Vagina (tissue), 2 donors: ENCODE results near the gene NUAK1. TPM values are rescaled to one million over a fixed set of nuclear protein-coding genes. Genes with fewer than 3 reads are reported as not detected.
A peak's percentile ranks its signal among the peaks of the same experiment; 100 is the strongest.

Source experiments
- DNase-seq, 2 donors: peaks; one replicate each; pipeline ENCODE4 v3.0.0-alpha.2; 2017; ENCODE audit errors: extremely low spot score in 2 of 2
- H3K27ac ChIP-seq: fragments of 200-600 bp; sonication (generic); one replicate; pipeline ENCODE4 v1.5.1; 2019
- H3K27me3 ChIP-seq: fragments of 200-600 bp; sonication (generic); one replicate; pipeline ENCODE4 v1.5.1; 2019
- H3K36me3 ChIP-seq, 2 donors: fragments of 200-600 bp; sonication (generic); one replicate each; pipeline ENCODE4 v1.5.1; 2017 to 2019
- H3K4me1 ChIP-seq: fragments of 200-600 bp; sonication (generic); one replicate; pipeline ENCODE4 v1.5.1; 2019
- H3K4me3 ChIP-seq, 2 donors: fragments of 200-600 bp; sonication (generic); 1 replicate in 1 of 2; 2 replicates in 1 of 2; pipeline ENCODE4 v1.5.1; 2016 to 2019
- H3K9me3 ChIP-seq: fragments of 200-600 bp; sonication (generic); one replicate; pipeline ENCODE4 v1.5.1; 2019
- POLR2A ChIP-seq, 2 donors: fragments of 450-650 bp; IDR thresholded peaks; one replicate each; pipeline ENCODE4 v1.6.1; 2017; ENCODE audit warnings: antibody characterized with exemption in 2 of 2, mild to moderate bottlenecking in 2 of 2, moderate library complexity in 2 of 2
- POLR2AphosphoS5 ChIP-seq, 2 donors: sonication (generic); formaldehyde crosslinking; IDR thresholded peaks; one replicate each; pipeline ENCODE4 v1.9.0; 2017; ENCODE audit warnings: antibody characterized with exemption in 2 of 2, mild to moderate bottlenecking in 2 of 2, low read depth in 1 of 2; ENCODE audit not compliant: insufficient read depth in 1 of 2
- intact Hi-C: fragments of 100-400 bp; cut with DNase I; formaldehyde crosslinking; loops from one replicate; pipeline ENCODE4 v1.15.1; 2023
- total RNA-seq: library from RNA; depleted of rRNA; stranded (reverse); fragments of >200 nt; gene quantifications from one replicate; pipeline ENCODE4 v1.2.3, GENCODE V29; 2016
- TF ChIP-seq, protein P1 (sequence below), 3 experiments: fragments of 450-650 bp in 2 of 3; fragments of 200-600 bp in 1 of 3; sonication (generic) in 1 of 3; IDR thresholded peaks; one replicate each; pipeline ENCODE4 v1.5.1; 2017 to 2019; ENCODE audit warnings: antibody characterized with exemption in 3 of 3, mild to moderate bottlenecking in 2 of 3, moderate library complexity in 2 of 3

Gene NUAK1
- total RNA-seq, 1 donor from 2014 or later, result 22.8 TPM

DNA sequence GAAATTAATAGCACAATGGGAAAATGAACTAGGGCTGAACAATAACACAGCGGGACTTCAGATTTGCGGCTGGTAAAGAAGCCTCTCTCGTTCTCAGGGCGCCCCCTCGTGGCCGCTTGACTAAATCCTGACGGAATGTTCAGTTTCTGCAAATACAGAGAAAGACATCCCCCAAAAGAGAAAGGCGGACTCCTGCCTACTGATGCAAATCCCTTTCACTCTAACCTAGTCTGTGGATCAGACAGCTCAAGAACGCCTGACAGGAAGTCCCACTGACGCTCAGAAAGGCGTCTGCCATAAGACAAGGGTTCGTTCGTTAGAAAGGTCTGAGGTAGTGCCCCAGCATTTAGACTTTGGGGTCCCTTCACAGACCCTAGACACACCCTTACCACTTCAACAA, 2.5 kb downstream of the NUAK1 start:
- TF ChIP-seq, protein P1, sequence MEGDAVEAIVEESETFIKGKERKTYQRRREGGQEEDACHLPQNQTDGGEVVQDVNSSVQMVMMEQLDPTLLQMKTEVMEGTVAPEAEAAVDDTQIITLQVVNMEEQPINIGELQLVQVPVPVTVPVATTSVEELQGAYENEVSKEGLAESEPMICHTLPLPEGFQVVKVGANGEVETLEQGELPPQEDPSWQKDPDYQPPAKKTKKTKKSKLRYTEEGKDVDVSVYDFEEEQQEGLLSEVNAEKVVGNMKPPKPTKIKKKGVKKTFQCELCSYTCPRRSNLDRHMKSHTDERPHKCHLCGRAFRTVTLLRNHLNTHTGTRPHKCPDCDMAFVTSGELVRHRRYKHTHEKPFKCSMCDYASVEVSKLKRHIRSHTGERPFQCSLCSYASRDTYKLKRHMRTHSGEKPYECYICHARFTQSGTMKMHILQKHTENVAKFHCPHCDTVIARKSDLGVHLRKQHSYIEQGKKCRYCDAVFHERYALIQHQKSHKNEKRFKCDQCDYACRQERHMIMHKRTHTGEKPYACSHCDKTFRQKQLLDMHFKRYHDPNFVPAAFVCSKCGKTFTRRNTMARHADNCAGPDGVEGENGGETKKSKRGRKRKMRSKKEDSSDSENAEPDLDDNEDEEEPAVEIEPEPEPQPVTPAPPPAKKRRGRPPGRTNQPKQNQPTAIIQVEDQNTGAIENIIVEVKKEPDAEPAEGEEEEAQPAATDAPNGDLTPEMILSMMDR (IDR thresholded peaks at IDR 0.05), result peak; percentile 63 to 84 (median 76)
- peak in 1 of 2 donors; percentile 81 for TF ChIP-seq POLR2AphosphoS5 (IDR thresholded peaks at IDR 0.05; ENCODE audit: insufficient read depth in 1 of 2, low read depth in 1 of 2)
- TF ChIP-seq POLR2A (IDR thresholded peaks at IDR 0.05), result peak in 1 of 2 donors; percentile 52
- Histone ChIP-seq H3K4me1 (peaks cover 61% of the 10 kb centered on the region), H3K27ac (peak overlapping the region; percentile 94), H3K36me3 (no peaks in the 10 kb centered on the region), H3K4me3 (peak overlapping the region; percentile 77 to 97), H3K9me3 (no peaks in the 10 kb centered on the region), H3K27me3 (no peaks in the 10 kb centered on the region)
- intact Hi-C loops, result loop anchor here (5.0 kb wide), 2 partner anchors 429 to 714 kb away; no protein-coding TSS in a partner anchor
- DNase-seq, result no peak

DNA sequence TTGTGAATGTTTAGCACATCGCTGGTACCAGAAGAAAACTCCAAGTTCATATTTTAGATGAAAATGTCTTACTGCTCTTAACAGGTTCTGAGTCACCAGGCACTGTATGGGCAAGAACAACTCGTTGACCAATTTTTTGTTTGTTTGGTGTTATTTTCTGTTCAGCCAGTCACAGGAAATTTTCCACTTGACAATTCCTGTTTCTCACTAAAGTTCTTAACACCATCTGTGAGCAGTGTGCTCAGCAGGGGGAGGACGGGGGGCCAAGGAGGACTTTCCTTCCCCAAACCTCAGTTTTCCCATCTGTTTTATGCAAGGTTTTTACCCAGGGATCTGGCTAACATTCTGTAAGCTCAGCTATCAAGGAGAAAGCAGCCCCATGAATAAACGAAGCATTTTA, 3.0 kb downstream of the NUAK1 start:
- H3K27me3 ChIP-seq, result no peaks in the 10 kb centered on the region
- DNase-seq, result no peak
- peak overlapping the region; percentile 77 to 97 for H3K4me3 ChIP-seq
- no peaks in the 10 kb centered on the region for H3K9me3 ChIP-seq
- intact Hi-C loops, result loop anchor here (5.0 kb wide), 2 partner anchors 428 to 713 kb away; no protein-coding TSS in a partner anchor
- peak overlapping the region; percentile 94 for H3K27ac ChIP-seq
- TF ChIP-seq POLR2A (IDR thresholded peaks at IDR 0.05), result no peak
- TF ChIP-seq, protein P1 (IDR thresholded peaks at IDR 0.05), result no peak
- TF ChIP-seq POLR2AphosphoS5 (IDR thresholded peaks at IDR 0.05; ENCODE audit: insufficient read depth in 1 of 2, low read depth in 1 of 2), result no peak
- H3K4me1 ChIP-seq, result peaks cover 61% of the 10 kb centered on the region
- no peaks in the 10 kb centered on the region for H3K36me3 ChIP-seq

DNA sequence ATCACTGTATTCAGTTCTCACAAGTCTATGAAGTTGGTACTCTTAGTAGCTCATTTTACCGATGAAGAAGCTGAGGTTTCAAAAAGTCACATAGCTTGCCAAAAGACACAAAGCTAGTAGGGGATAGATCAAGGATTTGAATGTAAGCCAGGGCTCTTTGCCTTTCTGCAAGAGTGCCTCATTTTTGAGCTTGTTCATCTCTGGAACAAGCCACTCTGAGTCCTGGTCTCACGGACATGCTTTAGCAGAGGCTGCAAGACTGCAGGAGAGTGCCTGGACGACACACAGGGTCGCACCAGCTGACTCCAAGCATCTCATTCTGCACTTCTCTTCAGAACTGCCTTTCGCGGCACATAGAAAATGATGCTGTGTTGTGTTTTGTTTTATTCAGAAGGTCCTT, 3.7 kb downstream of the NUAK1 start:
- intact Hi-C loops, result loop anchor here (5.0 kb wide), 2 partner anchors 428 to 713 kb away; no protein-coding TSS in a partner anchor
- H3K4me3 ChIP-seq, result peak overlapping the region in 1 of 2 donors; percentile 97
- no peaks in the 10 kb centered on the region for H3K9me3 ChIP-seq
- TF ChIP-seq POLR2AphosphoS5 (IDR thresholded peaks at IDR 0.05; ENCODE audit: insufficient read depth in 1 of 2, low read depth in 1 of 2) (no peak), POLR2A (IDR thresholded peaks at IDR 0.05) (no peak)
- TF ChIP-seq, protein P1 (IDR thresholded peaks at IDR 0.05), result no peak
- peaks cover 61% of the 10 kb centered on the region for H3K4me1 ChIP-seq
- H3K27ac ChIP-seq, result peak overlapping the region; percentile 94
- no peaks in the 10 kb centered on the region for H3K27me3 ChIP-seq
- DNase-seq, result no peak
- H3K36me3 ChIP-seq, result no peaks in the 10 kb centered on the region

DNA sequence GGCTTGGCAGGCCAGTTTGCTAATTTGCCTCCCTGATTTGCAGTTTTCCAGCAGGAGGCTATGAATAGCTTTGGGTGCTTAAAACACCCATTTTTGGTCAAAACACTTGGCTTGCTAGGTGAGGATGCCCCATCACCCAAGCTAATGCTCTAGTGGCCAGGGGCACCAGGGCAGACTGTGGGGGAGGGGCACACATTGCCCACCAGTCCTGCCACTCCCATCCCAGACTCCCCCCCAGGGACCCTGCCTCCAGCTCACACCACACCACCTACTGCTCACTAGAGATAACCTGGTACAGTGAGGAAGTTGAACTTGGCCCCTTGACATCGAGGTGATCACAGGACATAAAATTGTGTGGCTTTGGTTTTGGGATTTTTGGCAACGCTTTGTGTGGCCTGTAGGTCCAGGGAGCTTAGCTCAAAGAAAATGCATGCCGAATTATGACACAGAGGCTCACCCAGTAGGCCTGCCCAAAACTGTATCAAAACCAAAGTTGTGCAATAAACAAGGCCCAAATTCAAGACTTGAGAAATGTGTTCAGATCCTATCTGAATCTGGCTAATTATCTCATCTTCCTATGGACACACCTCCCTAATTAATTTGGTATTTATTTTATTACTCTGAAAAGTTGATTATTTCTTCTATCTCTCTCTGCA, 4.3 kb downstream of the NUAK1 start:
- H3K9me3 ChIP-seq, result no peaks in the 10 kb centered on the region
- intact Hi-C loops, result no loop called here
- H3K4me1 ChIP-seq, result peaks cover 66% of the 10 kb centered on the region
- peak overlapping the region in 1 of 2 donors; percentile 97 for H3K4me3 ChIP-seq
- no peaks in the 10 kb centered on the region for H3K36me3 ChIP-seq
- H3K27me3 ChIP-seq, result no peaks in the 10 kb centered on the region
- TF ChIP-seq POLR2AphosphoS5 (IDR thresholded peaks at IDR 0.05; ENCODE audit: insufficient read depth in 1 of 2, low read depth in 1 of 2) (peak in 1 of 2 donors; percentile 25), POLR2A (IDR thresholded peaks at IDR 0.05) (no peak)
- TF ChIP-seq, protein P1 (IDR thresholded peaks at IDR 0.05), result no peak
- peak overlapping the region; percentile 94 for H3K27ac ChIP-seq
- DNase-seq, result no peak
